Mesenteric fat pad (tissue), 1 donor: Measurements from ENCODE around the gene NUP37. TPM values are rescaled to one million over a fixed set of nuclear protein-coding genes. Genes with fewer than 3 reads are reported as not detected.
"Not testable (repeated sequence)": the region's sequence is repeated elsewhere in the genome, so short reads cannot be mapped to it uniquely, and the experiment has no call there.

Experiments used
- DNase-seq: peaks from one replicate; pipeline ENCODE4 v3.0.0-alpha.2; 2020; ENCODE audit warnings: low spot score
- long read RNA-seq: library from polyadenylated mRNA; unstranded; transcript quantifications from one replicate; pipeline ENCODE4 v2.0.0, GENCODE V29; 2020
- total RNA-seq: library from RNA; stranded (reverse); fragmentation: NEBNext Ultra II Directional; extraction: Animal tissue kit (Norgen Biotek cat#: 25700); gene quantifications from one replicate; pipeline ENCODE4 v1.2.1, GENCODE V29; 2021
- donor health status: DM: yes; HTN: yes; CAD: no.

The NUP37 gene
- 19.8 TPM for total RNA-seq
- long read RNA-seq, transcript NUP37-209 (10 exons, 2,372 nt): major isoform, 18 of 22 reads
- long read RNA-seq, partial matches to known transcripts: 3 of 22 reads
- long read RNA-seq, other reads (novel, unspliced or antisense): 1 of 22 reads

- peak; percentile 97 for DNase-seq
Observed at GRCh38 chr12:102119674-102120563, at the start of gene NUP37, which contains the start of gene PARPBP. TSS of gene NUP37 (minus strand) at chr12:102120114. CDS start at chr12:102118518, 1,596 bp downstream. TSS of gene PARPBP (plus strand) at chr12:102120183. CDS start at chr12:102123889, 3,706 bp downstream.

- no peak for DNase-seq
Observed at GRCh38 chr12:102167821-102168604, 48.1 kb upstream of the NUP37 start.

- no peak for DNase-seq
Observed at GRCh38 chr12:102163383-102163782, 43.5 kb upstream of the NUP37 start.

GRCh38 chr12:102155206-102155605, 35.3 kb upstream of the NUP37 start:
- not testable (repeated sequence) for DNase-seq

GRCh38 chr12:102147062-102147587, 27.2 kb upstream of the NUP37 start:
- DNase-seq: not testable (repeated sequence)

- no peak for DNase-seq
Observed at GRCh38 chr12:102144221-102144620, 24.3 kb upstream of the NUP37 start.

GRCh38 chr12:102142866-102143373, 23.0 kb upstream of the NUP37 start:
- not testable (repeated sequence) for DNase-seq

GRCh38 chr12:102137619-102138018, 17.7 kb upstream of the NUP37 start:
- DNase-seq: not testable (repeated sequence)

GRCh38 chr12:102131442-102131841, 11.5 kb upstream of the NUP37 start:
- not testable (repeated sequence) for DNase-seq

- not testable (repeated sequence) for DNase-seq
Observed at GRCh38 chr12:102130720-102131119, 10.8 kb upstream of the NUP37 start.

- not testable (repeated sequence) for DNase-seq
Observed at GRCh38 chr12:102121328-102121727, 1.4 kb upstream of the NUP37 start.

GRCh38 chr12:102120886-102121285, 972 bp upstream of the NUP37 start:
- no peak for DNase-seq

GRCh38 chr12:102120564-102120873, 605 bp upstream of the NUP37 start:
- DNase-seq: no peak

GRCh38 chr12:102118874-102119273, 1.0 kb downstream of the NUP37 start:
- DNase-seq: no peak

GRCh38 chr12:102116392-102116791, 3.5 kb downstream of the NUP37 start:
- DNase-seq: no peak

- DNase-seq: no peak
Observed at GRCh38 chr12:102114212-102114611, 5.7 kb downstream of the NUP37 start.

- no peak for DNase-seq
Observed at GRCh38 chr12:102110782-102111181, 9.1 kb downstream of the NUP37 start.

- DNase-seq: no peak
Observed at GRCh38 chr12:102107970-102108369, 11.9 kb downstream of the NUP37 start.

- DNase-seq: no peak
Observed at GRCh38 chr12:102106905-102107304, 13.0 kb downstream of the NUP37 start.

- DNase-seq: no peak
Observed at GRCh38 chr12:102096855-102097254, 23.1 kb downstream of the NUP37 start.

GRCh38 chr12:102095677-102096263, 24.1 kb downstream of the NUP37 start:
- no peak for DNase-seq
